Measurements from ENCODE around the gene SPEG.
A peak's percentile ranks its signal among the peaks of the same experiment; 100 is the strongest.

The SPEG gene

DNA sequence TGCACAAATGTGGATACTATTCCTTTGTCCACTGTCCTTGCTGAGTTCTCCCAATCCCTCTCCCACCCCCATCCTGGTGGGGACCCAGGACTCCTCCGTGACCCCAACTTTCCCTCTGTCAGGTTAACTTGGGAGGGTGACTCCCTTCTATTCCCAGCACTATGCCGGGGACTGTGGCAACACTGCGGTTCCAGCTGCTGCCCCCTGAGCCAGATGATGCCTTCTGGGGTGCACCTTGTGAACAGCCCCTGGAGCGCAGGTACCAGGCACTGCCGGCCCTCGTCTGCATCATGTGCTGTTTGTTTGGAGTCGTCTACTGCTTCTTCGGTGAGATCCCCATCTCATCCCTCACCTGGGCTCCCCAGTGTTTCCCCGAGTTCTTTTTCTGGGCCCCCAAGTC, 109.9 kb downstream of the SPEG start:
- peaks cover 4 to 30% (median 30%) of the 10 kb centered on the region in 5 donors for H3K4me1 ChIP-seq (ENCODE audit: control insufficient read depth in 5 of 5, insufficient read depth in 5 of 5, low read length in 5 of 5)
- H3K4me3 ChIP-seq (ENCODE audit: low read depth in 1 of 5, low read length in 5 of 5), result peak overlapping the region; percentile 54 to 74 (median 63)
- H3K36me3 ChIP-seq (ENCODE audit: control insufficient read depth in 5 of 5, insufficient read depth in 5 of 5, low read length in 5 of 5), result peaks cover 0 to 16% (median 13%) of the 10 kb centered on the region in 5 donors
- no peaks in the 10 kb centered on the region for H3K9me3 ChIP-seq (ENCODE audit: control insufficient read depth in 5 of 5, low read length in 5 of 5)
- H3K27me3 ChIP-seq (ENCODE audit: control insufficient read depth in 5 of 5, insufficient read depth in 4 of 5, low read length in 5 of 5), result peaks cover 0 to 16% (median 7%) of the 10 kb centered on the region in 5 donors
- no peak overlapping the region for H3K27ac ChIP-seq (ENCODE audit: low read depth, low read length)
- H3K9ac ChIP-seq (ENCODE audit: low read length in 5 of 5), result peak overlapping the region in 1 of 5 donors; percentile 17

GRCh38 chr2:219545295-219545942, 110.8 kb downstream of the SPEG start:
- Histone ChIP-seq H3K4me3 (ENCODE audit: low read depth in 1 of 5, low read length in 5 of 5) (no peak overlapping the region), H3K36me3 (ENCODE audit: control insufficient read depth in 5 of 5, insufficient read depth in 5 of 5, low read length in 5 of 5) (peaks cover 0 to 8% (median 7%) of the 10 kb centered on the region in 5 donors), H3K27me3 (ENCODE audit: control insufficient read depth in 5 of 5, insufficient read depth in 4 of 5, low read length in 5 of 5) (peaks cover 0 to 15% (median 11%) of the 10 kb centered on the region in 5 donors), H3K9ac (ENCODE audit: low read length in 5 of 5) (no peak overlapping the region), H3K27ac (ENCODE audit: low read depth, low read length) (no peak overlapping the region), H3K9me3 (ENCODE audit: control insufficient read depth in 5 of 5, low read length in 5 of 5) (no peaks in the 10 kb centered on the region), H3K4me1 (ENCODE audit: control insufficient read depth in 5 of 5, insufficient read depth in 5 of 5, low read length in 5 of 5) (peaks cover 4 to 30% (median 30%) of the 10 kb centered on the region in 5 donors)

GRCh38 chr2:219545943-219546352, 111.3 kb downstream of the SPEG start:
- Histone ChIP-seq H3K27me3 (ENCODE audit: control insufficient read depth in 5 of 5, insufficient read depth in 4 of 5, low read length in 5 of 5) (peaks cover 0 to 21% (median 12%) of the 10 kb centered on the region in 5 donors), H3K4me3 (ENCODE audit: low read depth in 1 of 5, low read length in 5 of 5) (no peak overlapping the region), H3K9ac (ENCODE audit: low read length in 5 of 5) (no peak overlapping the region), H3K27ac (ENCODE audit: low read depth, low read length) (no peak overlapping the region), H3K4me1 (ENCODE audit: control insufficient read depth in 5 of 5, insufficient read depth in 5 of 5, low read length in 5 of 5) (peaks cover 4 to 30% (median 30%) of the 10 kb centered on the region in 5 donors), H3K36me3 (ENCODE audit: control insufficient read depth in 5 of 5, insufficient read depth in 5 of 5, low read length in 5 of 5) (peaks cover 0 to 2% (median 2%) of the 10 kb centered on the region in 5 donors), H3K9me3 (ENCODE audit: control insufficient read depth in 5 of 5, low read length in 5 of 5) (no peaks in the 10 kb centered on the region)

GRCh38 chr2:219547621-219548020, 113.0 kb downstream of the SPEG start:
- Histone ChIP-seq H3K27me3 (ENCODE audit: control insufficient read depth in 5 of 5, insufficient read depth in 4 of 5, low read length in 5 of 5) (peaks cover 0 to 23% (median 15%) of the 10 kb centered on the region in 5 donors), H3K36me3 (ENCODE audit: control insufficient read depth in 5 of 5, insufficient read depth in 5 of 5, low read length in 5 of 5) (no peaks in the 10 kb centered on the region), H3K4me3 (ENCODE audit: low read depth in 1 of 5, low read length in 5 of 5) (no peak overlapping the region), H3K9ac (ENCODE audit: low read length in 5 of 5) (no peak overlapping the region), H3K27ac (ENCODE audit: low read depth, low read length) (no peak overlapping the region), H3K9me3 (ENCODE audit: control insufficient read depth in 5 of 5, low read length in 5 of 5) (no peaks in the 10 kb centered on the region), H3K4me1 (ENCODE audit: control insufficient read depth in 5 of 5, insufficient read depth in 5 of 5, low read length in 5 of 5) (peaks cover 2 to 28% (median 27%) of the 10 kb centered on the region in 5 donors)

Measured in subcutaneous abdominal adipose tissue (tissue), 5 donors.